Measurements from ENCODE around the gene KNOP1. TPM values are rescaled to one million over a fixed set of nuclear protein-coding genes. Genes with fewer than 3 reads are reported as not detected.

The KNOP1 gene
- total RNA-seq, 2 experiments from 2014 or later = 27.8 to 28.6 TPM

- peaks cover 1% of the 10 kb centered on the region for H3K36me3 Mint-ChIP-seq (ENCODE audit: low read depth)
- no peaks in the 10 kb centered on the region for H3K27me3 Mint-ChIP-seq
- H3K27ac Mint-ChIP-seq = no peak overlapping the region
- intact Hi-C loops (cut with micrococcal nuclease) = no loop called here
- ChIA-PET CTCF (no interaction called here), POLR2A (no interaction called here)
- DNase-seq (no peak), ATAC-seq (no peak)
- H3K4me1 Mint-ChIP-seq (ENCODE audit: low read depth) = no peaks in the 10 kb centered on the region
- peaks cover 5% of the 10 kb centered on the region for H3K9me3 Mint-ChIP-seq
- TF ChIP-seq CTCF (IDR thresholded peaks at IDR 0.05) = no peak
- H3K4me3 Mint-ChIP-seq = no peak overlapping the region
These were observed 48.0 kb upstream of the KNOP1 start for GRCh38 chr16:19765860-19766553.

GRCh38 chr16:19760356-19761060 is 42.5 kb upstream of the KNOP1 start:
- Mint-ChIP-seq H3K27me3 (no peaks in the 10 kb centered on the region), H3K27ac (no peak overlapping the region), H3K4me3 (no peak overlapping the region), H3K4me1 (ENCODE audit: low read depth) (no peaks in the 10 kb centered on the region), H3K36me3 (ENCODE audit: low read depth) (no peaks in the 10 kb centered on the region), H3K9me3 (no peaks in the 10 kb centered on the region)
- intact Hi-C loops (cut with micrococcal nuclease) = no loop called here
- no peak for TF ChIP-seq CTCF (IDR thresholded peaks at IDR 0.05)
- POLR2A ChIA-PET = no interaction called here
- CTCF ChIA-PET = no interaction called here
- DNase-seq = no peak
- no peak for ATAC-seq

- Mint-ChIP-seq H3K9me3 (no peaks in the 10 kb centered on the region), H3K4me1 (ENCODE audit: low read depth) (no peaks in the 10 kb centered on the region), H3K27ac (no peak overlapping the region), H3K36me3 (ENCODE audit: low read depth) (no peaks in the 10 kb centered on the region), H3K27me3 (no peaks in the 10 kb centered on the region), H3K4me3 (no peak overlapping the region)
- CTCF ChIA-PET = no interaction called here
- TF ChIP-seq CTCF (IDR thresholded peaks at IDR 0.05) = no peak
- intact Hi-C loops (cut with micrococcal nuclease) = no loop called here
- POLR2A ChIA-PET = no interaction called here
- ATAC-seq (no peak), DNase-seq (no peak)
These were observed 40.0 kb upstream of the KNOP1 start for GRCh38 chr16:19757762-19758595.

GRCh38 chr16:19757026-19757425 is 39.0 kb upstream of the KNOP1 start:
- TF ChIP-seq CTCF (IDR thresholded peaks at IDR 0.05) = no peak
- ChIA-PET CTCF (no interaction called here), POLR2A (no interaction called here)
- ATAC-seq = no peak
- Mint-ChIP-seq H3K27me3 (no peaks in the 10 kb centered on the region), H3K9me3 (no peaks in the 10 kb centered on the region), H3K36me3 (ENCODE audit: low read depth) (no peaks in the 10 kb centered on the region), H3K27ac (no peak overlapping the region), H3K4me3 (no peak overlapping the region), H3K4me1 (ENCODE audit: low read depth) (no peaks in the 10 kb centered on the region)
- no peak for DNase-seq
- intact Hi-C loops (cut with micrococcal nuclease) = no loop called here

- Mint-ChIP-seq H3K27me3 (no peaks in the 10 kb centered on the region), H3K9me3 (no peaks in the 10 kb centered on the region), H3K4me1 (ENCODE audit: low read depth) (no peaks in the 10 kb centered on the region), H3K4me3 (no peak overlapping the region), H3K27ac (no peak overlapping the region), H3K36me3 (ENCODE audit: low read depth) (no peaks in the 10 kb centered on the region)
- ATAC-seq = no peak
- TF ChIP-seq CTCF (IDR thresholded peaks at IDR 0.05) = no peak
- ChIA-PET CTCF (no interaction called here), POLR2A (no interaction called here)
- DNase-seq = no peak
- intact Hi-C loops (cut with micrococcal nuclease) = no loop called here
These were observed 37.2 kb upstream of the KNOP1 start for GRCh38 chr16:19755268-19755667.
